GM19452 (cell line): ENCODE results near the gene TAOK2.
"Not testable (repeated sequence)": the region's sequence is repeated elsewhere in the genome, so short reads cannot be mapped to it uniquely, and the experiment has no call there.

Experiments
- ATAC-seq: cut with Tn5 transposase; IDR thresholded peaks from one replicate; pipeline ENCODE4 v1.9.1; 2021; ENCODE audit not compliant: unreplicated experiment

TAOK2 gene

DNA sequence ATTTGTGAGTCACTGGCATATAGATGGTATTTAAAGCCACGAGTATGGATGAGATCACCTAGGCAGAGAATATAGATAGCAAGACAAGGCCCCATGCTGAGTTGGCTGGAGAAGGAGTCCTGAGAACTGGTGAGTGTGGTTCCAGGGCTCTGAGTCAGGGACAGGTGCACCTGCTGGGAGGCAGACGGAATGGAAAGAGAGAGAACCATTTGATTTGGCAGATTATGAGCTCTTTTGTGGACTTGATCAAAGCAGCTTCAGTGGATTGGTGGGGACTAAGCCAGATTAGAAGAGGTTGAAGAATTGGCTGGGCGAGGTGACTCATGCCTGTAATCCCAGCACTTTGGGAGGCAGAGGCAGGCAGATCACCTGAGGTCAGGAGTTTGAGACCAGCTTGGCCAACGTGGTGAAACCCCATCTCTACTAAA, 45.1 kb downstream of the TAOK2 start:
- no peak for ATAC-seq

DNA sequence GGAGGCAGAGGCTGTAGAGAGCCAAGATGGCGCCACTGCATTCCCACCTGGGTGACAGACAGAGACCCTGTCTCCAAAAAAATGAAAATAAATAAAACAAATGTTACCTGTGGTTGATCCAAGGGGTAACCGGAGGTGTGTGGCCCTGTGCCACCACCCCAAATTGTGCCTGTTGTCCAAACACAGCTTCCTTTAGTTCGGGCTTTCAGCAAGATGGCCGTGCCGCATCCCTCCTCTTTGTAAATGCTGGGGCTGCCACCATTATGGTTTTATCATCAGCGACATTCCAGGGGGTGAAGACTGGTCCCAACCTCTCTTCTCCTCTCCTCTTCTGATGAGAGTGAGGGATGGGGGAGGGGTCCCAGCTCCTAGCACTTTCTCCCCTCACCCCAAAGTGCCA, 49.2 kb downstream of the TAOK2 start, which contains the start of gene C16orf92:
Gene C16orf92, plus strand, starts transcription at position 312 of the 400 bp plus-strand sequence. CDS start 143 bp downstream, outside the sequence.
- no peak for ATAC-seq

GRCh38 chr16:30023586-30023985, 49.9 kb downstream of the TAOK2 start:
- no peak for ATAC-seq

DNA sequence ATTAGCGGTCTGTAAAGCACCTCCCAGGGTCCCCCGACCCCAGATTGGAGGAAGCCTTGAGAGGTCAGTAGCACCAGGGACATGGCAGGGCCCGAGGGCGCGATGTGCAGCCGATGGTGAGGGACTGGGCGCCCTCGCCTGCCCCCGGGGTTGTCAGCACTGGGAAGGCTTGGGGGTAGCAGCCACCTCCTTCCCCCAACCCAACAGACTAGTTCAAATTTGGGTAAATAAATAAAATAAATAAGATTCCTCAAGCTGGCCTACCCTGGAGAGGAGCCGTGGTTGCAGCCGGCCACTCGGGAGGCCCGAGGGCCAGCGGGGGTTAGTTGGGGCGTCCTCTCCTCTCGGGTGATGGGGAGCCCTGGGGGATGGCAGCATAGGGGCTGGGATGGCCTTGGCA, 50.8 kb downstream of the TAOK2 start:
- no peak for ATAC-seq

- no peak for ATAC-seq
Measured at GRCh38 chr16:30025156-30025555, 51.5 kb downstream of the TAOK2 start.

DNA sequence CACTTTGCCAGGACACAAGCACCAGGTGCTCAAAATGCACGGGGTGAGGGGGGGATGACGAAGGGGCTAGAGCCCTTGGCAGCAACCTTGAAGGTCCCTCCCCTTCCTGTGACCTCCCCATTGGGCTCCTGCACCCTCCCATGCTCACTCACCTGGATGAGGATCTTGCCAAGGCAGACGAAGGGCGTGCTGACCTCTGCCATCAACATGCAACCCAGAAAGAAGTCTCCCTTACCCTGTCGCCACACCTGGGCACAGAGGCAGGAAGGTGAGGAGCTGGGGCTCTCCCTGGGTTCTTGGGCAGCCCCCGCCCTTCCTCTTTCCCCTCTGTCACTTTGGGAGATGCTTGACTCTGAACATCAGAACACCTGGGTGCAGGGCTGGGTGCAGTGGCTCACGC, 51.9 kb downstream of the TAOK2 start:
- ATAC-seq, result no peak

- no peak for ATAC-seq
Measured at GRCh38 chr16:30026449-30026848, 52.8 kb downstream of the TAOK2 start.

- no peak for ATAC-seq
Measured at GRCh38 chr16:30027588-30028437, 54.1 kb downstream of the TAOK2 start.

- ATAC-seq, result no peak
Measured at GRCh38 chr16:30028438-30029076, 54.9 kb downstream of the TAOK2 start.

GRCh38 chr16:30030011-30030685, 56.5 kb downstream of the TAOK2 start:
- ATAC-seq, result no peak

- no peak for ATAC-seq
Measured at GRCh38 chr16:30030841-30031413, 57.3 kb downstream of the TAOK2 start, which contains the start of gene TLCD3B. TSS of gene TLCD3B (minus strand) at chr16:30031271. CDS start at chr16:30030527, 744 bp downstream.

GRCh38 chr16:30031477-30031918, 57.8 kb downstream of the TAOK2 start:
- ATAC-seq, result no peak

DNA sequence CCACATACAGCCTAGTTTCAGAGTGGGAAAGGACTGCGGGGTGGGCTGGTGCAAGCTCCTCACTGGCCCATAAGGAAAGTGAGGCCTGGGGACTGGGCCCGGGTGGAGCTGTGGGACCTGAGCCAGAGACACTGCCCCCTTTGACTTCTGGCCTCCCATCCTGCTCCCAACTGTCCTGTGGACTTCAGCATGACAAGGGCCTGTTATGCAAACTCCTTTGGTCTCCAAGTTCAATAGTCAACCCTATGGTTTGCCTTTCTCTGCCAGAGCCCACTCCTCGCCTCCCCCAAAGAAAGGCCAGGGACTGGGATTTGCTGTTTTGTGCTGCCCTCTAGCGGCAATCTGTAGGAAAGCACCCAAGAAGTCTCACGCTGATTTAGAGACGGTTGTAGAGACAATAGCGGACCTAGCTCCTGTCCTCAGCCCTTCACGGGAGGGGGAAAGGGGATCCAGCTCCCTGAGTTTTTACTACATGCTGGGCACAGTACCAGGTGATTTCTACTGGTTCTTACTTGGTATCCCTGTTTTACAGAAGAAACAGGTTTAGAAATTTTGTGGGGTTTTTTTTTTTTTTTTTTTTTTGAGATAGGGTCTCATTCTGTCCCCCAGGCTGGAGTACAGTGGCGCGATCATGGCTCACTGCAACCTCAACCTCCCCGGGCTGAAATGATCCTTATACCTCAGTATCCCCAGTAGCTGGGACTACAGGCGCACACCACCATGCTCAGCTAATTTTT, 58.6 kb downstream of the TAOK2 start:
- ATAC-seq, result no peak

DNA sequence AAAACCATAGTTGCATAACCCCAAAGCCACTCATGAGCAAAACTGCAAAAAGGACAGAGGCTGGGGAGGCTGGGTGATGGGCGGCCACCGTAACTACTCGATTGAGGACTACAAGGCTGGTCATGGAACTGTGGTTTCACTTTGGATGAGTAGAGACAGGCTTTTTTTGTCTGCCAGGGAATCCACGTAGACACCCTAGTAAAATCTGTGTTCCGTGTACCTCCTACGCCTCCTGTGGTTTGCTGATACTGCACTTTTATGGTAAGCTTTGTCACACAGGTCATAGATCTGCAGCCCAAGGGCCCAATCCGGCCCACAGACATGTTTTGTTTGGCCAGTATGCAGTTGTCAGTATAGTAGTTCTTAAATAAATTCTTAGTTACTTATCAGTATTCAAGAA, 59.6 kb downstream of the TAOK2 start:
- no peak for ATAC-seq

- no peak for ATAC-seq
Measured at GRCh38 chr16:30040221-30040620, 66.6 kb downstream of the TAOK2 start.

- ATAC-seq, result not testable (repeated sequence)
Measured at GRCh38 chr16:30040690-30041089, 67.0 kb downstream of the TAOK2 start.

- no peak for ATAC-seq
Measured at GRCh38 chr16:30041841-30042240, 68.2 kb downstream of the TAOK2 start.
